Stimulated activated CD4-positive, alpha-beta T cell treated with anti-CD3 and anti-CD28 coated beads, TNF-alpha, amount 100 ng/mL, for 24 hours (primary cell): Measurements from ENCODE around the gene LRCOL1.

Experiments used
- DNase-seq, 3 experiments: peaks; one replicate each; pipeline ENCODE4 v3.0.0-alpha.2; 2020; ENCODE audit warnings: low read depth in 3 of 3

Gene LRCOL1

GRCh38 chr12:132610051-132610759 lies at the start of gene LRCOL1:
Gene LRCOL1, minus strand, starts transcription at chr12:132610582. Its CDS starts 4,331 bp downstream, at chr12:132606251.
- no peak for DNase-seq

GRCh38 chr12:132660052-132660451 lies 49.7 kb upstream of the LRCOL1 start:
- no peak for DNase-seq

GRCh38 chr12:132659146-132659545 lies 48.8 kb upstream of the LRCOL1 start:
- DNase-seq, result no peak

- no peak for DNase-seq
Observed at GRCh38 chr12:132658149-132658894, 47.9 kb upstream of the LRCOL1 start.

- no peak for DNase-seq
Observed at GRCh38 chr12:132657004-132657727, 46.8 kb upstream of the LRCOL1 start.

GRCh38 chr12:132653567-132654290 lies 43.3 kb upstream of the LRCOL1 start:
- DNase-seq, result no peak

GRCh38 chr12:132651444-132652100 lies 41.2 kb upstream of the LRCOL1 start:
- no peak for DNase-seq

GRCh38 chr12:132649226-132649945 lies 39.0 kb upstream of the LRCOL1 start:
- no peak for DNase-seq

GRCh38 chr12:132648616-132649225 lies 38.3 kb upstream of the LRCOL1 start:
- no peak for DNase-seq

GRCh38 chr12:132647858-132648257 lies 37.5 kb upstream of the LRCOL1 start:
- DNase-seq, result no peak

- no peak for DNase-seq
Observed at GRCh38 chr12:132646850-132647249, 36.5 kb upstream of the LRCOL1 start.

- no peak for DNase-seq
Observed at GRCh38 chr12:132642846-132643835, 32.8 kb upstream of the LRCOL1 start.

- DNase-seq, result no peak
Observed at GRCh38 chr12:132641811-132642650, 31.6 kb upstream of the LRCOL1 start.

- no peak for DNase-seq
Observed at GRCh38 chr12:132640936-132641335, 30.6 kb upstream of the LRCOL1 start.

GRCh38 chr12:132639956-132640520 lies 29.7 kb upstream of the LRCOL1 start:
- DNase-seq, result no peak

GRCh38 chr12:132638541-132639408 lies 28.4 kb upstream of the LRCOL1 start:
- no peak for DNase-seq

GRCh38 chr12:132637811-132638210 lies 27.4 kb upstream of the LRCOL1 start:
- no peak for DNase-seq
